Erythroblast (primary cell): ENCODE measurements around the gene SHBG.

Source experiments
- DNase-seq, 2 experiments: peaks; one replicate each; lab custom pipeline; 2025; lab: John Stamatoyannopoulos, UW
- GATA1 ChIP-seq: IDR thresholded peaks from 2 replicates; pipeline ENCODE4 v1.6.1; 2011; ENCODE audit warnings: low read depth, mild to moderate bottlenecking, control low read depth, low read length, moderate library complexity
- POLR2A ChIP-seq: IDR thresholded peaks from 2 replicates; pipeline ENCODE4 v1.6.1; 2011; ENCODE audit warnings: mild to moderate bottlenecking, low read length

SHBG gene

GRCh38 chr17:7629939-7630571 is at the start of gene SHBG:
Gene SHBG, plus strand, starts transcription at chr17:7630135. Its CDS starts 38 bp downstream, at chr17:7630173.
- no peak for DNase-seq
- TF ChIP-seq POLR2A (no peak), GATA1 (no peak)

- TF ChIP-seq POLR2A (no peak), GATA1 (no peak)
- DNase-seq = peak; percentile 60 to 68
These were observed 49.0 kb upstream of the SHBG start for GRCh38 chr17:7580604-7581575.

GRCh38 chr17:7582396-7583252 is 47.3 kb upstream of the SHBG start:
- no peak for TF ChIP-seq POLR2A
- no peak for TF ChIP-seq GATA1
- no peak for DNase-seq

- TF ChIP-seq GATA1 (no peak), POLR2A (peak; percentile 97)
- DNase-seq = peak; percentile 98
These were observed 46.5 kb upstream of the SHBG start, which contains the start of gene MPDU1 for GRCh38 chr17:7583253-7584109. Gene MPDU1, plus strand, starts transcription at chr17:7583852. Its CDS starts 11 bp downstream, at chr17:7583863.

DNA sequence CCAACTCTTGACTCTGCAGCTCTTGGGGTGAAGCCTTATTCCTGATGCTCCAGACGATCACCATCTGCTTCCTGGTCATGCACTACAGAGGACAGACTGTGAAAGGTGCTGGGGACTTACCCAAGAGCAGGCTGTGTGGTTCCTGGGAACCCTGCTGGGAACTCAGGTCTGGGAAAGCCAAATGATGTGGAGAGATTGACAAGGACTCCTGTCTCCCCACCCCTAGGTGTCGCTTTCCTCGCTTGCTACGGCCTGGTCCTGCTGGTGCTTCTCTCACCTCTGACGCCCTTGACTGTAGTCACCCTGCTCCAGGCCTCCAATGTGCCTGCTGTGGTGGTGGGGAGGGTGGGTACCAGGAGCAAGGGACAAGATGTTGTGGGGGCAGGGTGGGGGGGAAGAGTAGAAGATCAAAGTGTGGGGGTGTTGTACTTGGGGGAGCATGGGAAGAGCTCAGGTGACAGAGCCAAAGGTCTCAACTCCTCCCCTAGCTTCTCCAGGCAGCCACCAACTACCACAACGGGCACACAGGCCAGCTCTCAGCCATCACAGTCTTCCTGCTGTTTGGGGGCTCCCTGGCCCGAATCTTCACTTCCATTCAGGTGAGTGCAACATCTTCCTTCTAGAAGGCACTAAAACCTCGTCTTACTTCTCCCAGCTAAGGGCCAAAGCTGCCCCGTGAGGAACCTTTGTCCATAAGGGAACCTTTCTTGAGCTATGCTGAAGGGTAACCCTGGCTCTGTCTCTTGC is 43.1 kb upstream of the SHBG start:
- peak; percentile 48 to 50 for DNase-seq
- TF ChIP-seq GATA1 (no peak), POLR2A (no peak)

GRCh38 chr17:7587420-7588151 is 42.3 kb upstream of the SHBG start:
- DNase-seq = peak; percentile 50 to 64
- TF ChIP-seq GATA1 (no peak), POLR2A (no peak)

- DNase-seq = no peak
- TF ChIP-seq POLR2A (no peak), GATA1 (no peak)
These were observed 41.3 kb upstream of the SHBG start for GRCh38 chr17:7588553-7589203.

DNA sequence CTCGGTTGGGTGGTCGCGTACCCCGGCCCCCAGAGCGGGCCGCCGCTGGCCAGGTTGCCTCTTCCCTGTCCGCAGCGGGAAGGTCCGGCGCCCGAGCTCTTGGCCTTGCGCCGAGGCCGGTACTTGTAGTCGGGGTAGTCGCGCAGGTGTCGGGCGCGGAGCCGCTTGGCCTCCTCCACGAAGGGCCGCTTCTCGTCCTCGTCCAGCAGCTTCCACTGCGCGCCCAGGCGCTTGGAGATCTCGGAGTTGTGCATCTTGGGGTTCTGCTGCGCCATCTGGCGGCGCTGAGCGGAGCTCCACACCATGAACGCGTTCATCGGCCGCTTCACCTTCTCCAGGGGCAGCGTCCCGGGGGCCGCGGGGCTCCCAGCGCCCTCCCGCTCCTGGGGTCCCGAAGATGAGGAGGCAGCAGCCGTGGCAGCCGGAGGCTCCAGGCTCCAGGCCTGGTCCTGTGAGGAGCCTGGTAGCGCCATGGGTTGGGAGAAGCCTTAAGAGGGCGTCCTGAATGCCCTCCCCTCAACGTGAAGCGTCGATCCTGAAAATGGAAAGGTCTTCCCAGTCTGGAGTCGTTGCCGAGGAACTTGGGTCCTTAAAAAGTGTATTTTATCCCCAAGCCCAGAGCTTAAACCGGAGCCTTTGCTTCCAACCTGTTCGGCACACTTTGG is 40.6 kb upstream of the SHBG start:
- TF ChIP-seq POLR2A = peak; percentile 27
- no peak for TF ChIP-seq GATA1
- peak; percentile 88 to 91 for DNase-seq

- no peak for DNase-seq
- TF ChIP-seq GATA1 (no peak), POLR2A (no peak)
These were observed 39.8 kb upstream of the SHBG start, which contains the start of gene SOX15 for GRCh38 chr17:7589891-7590691. Gene SOX15, minus strand, starts transcription at chr17:7590094. Its CDS starts 418 bp downstream, at chr17:7589676.

GRCh38 chr17:7590743-7591142 is 39.2 kb upstream of the SHBG start:
- no peak for TF ChIP-seq POLR2A
- TF ChIP-seq GATA1 = no peak
- no peak for DNase-seq
